Peyer's patch (tissue), 4 donors: ENCODE results near the gene MAN1A1. TPM values are rescaled to one million over a fixed set of nuclear protein-coding genes. Genes with fewer than 3 reads are reported as not detected.

Experiments used
- DNase-seq, 3 donors: peaks; one replicate each; pipeline ENCODE4 v3.0.0-alpha.2; 2017 to 2019
- H3K27ac ChIP-seq, 4 donors: fragments of 200-600 bp; sonication (generic); one replicate each; pipeline ENCODE4 v1.5.1; 2016 to 2019
- H3K27me3 ChIP-seq, 2 donors: fragments of 200-600 bp; sonication (generic); one replicate each; pipeline ENCODE4 v1.5.1; 2019
- H3K36me3 ChIP-seq, 3 donors: fragments of 200-600 bp; sonication (generic); one replicate each; pipeline ENCODE4 v1.5.1; 2016 to 2019
- H3K4me1 ChIP-seq, 4 donors: fragments of 200-600 bp; sonication (generic); one replicate each; pipeline ENCODE4 v1.5.1; 2016 to 2019
- H3K4me3 ChIP-seq, 4 donors: fragments of 200-600 bp; sonication (generic); 1 replicate in 3 of 4; 2 replicates in 1 of 4; pipeline ENCODE4 v1.5.1; 2016 to 2019; ENCODE audit warnings: mild to moderate bottlenecking in 1 of 4
- H3K9me3 ChIP-seq, 4 donors: fragments of 200-600 bp; sonication (generic); one replicate each; pipeline ENCODE4 v1.5.1; 2016 to 2019; ENCODE audit warnings: mild to moderate bottlenecking in 1 of 4
- POLR2A ChIP-seq, 2 donors: fragments of 450-650 bp; IDR thresholded peaks; one replicate each; pipeline ENCODE4 v1.5.1; 2017; ENCODE audit warnings: antibody characterized with exemption in 2 of 2, mild to moderate bottlenecking in 2 of 2, moderate library complexity in 2 of 2
- total RNA-seq, 4 donors: library from RNA; depleted of rRNA; stranded (reverse); fragments of >200 nt; gene quantifications; one replicate each; pipeline ENCODE4 v1.1.0, GENCODE V29; 2016
- TF ChIP-seq, protein P1 (sequence below), 6 experiments: fragments of 450-650 bp in 4 of 6; fragments of 200-600 bp in 2 of 6; sonication (generic) in 1 of 6; IDR thresholded peaks; one replicate each; pipeline ENCODE4 v1.5.1; 2017 to 2019; ENCODE audit warnings: antibody characterized with exemption in 6 of 6, mild to moderate bottlenecking in 3 of 6, moderate library complexity in 1 of 6

The MAN1A1 gene
- total RNA-seq, 4 donors from 2014 or later = 43.7 to 158 (median 103) TPM

DNA sequence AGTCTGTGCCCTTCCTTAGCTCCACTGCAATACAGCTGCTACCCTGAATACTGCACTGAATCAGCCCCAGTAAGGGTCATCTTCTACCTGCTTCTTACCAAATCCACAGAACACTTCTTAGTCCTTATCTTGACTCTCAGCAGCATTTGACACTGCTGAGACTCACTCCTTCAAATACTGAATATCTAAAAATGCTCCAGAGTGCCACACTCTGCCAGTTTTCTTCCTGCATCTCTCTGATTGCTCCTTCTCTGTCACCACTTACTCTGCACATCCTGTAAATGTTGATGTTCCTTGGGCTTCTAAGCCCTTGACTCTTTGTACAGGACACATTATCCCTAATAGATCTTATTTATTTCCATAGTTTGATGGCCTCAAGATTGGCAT, 19.8 kb downstream of the MAN1A1 start:
- H3K9me3 ChIP-seq = no peaks in the 10 kb centered on the region
- peaks cover 0 to 6% (median 2%) of the 10 kb centered on the region in 4 donors for H3K4me1 ChIP-seq
- peaks cover 0 to 28% (median 0%) of the 10 kb centered on the region in 3 donors for H3K36me3 ChIP-seq
- DNase-seq = no peak
- TF ChIP-seq POLR2A (IDR thresholded peaks at IDR 0.05) = no peak
- TF ChIP-seq, protein P1, sequence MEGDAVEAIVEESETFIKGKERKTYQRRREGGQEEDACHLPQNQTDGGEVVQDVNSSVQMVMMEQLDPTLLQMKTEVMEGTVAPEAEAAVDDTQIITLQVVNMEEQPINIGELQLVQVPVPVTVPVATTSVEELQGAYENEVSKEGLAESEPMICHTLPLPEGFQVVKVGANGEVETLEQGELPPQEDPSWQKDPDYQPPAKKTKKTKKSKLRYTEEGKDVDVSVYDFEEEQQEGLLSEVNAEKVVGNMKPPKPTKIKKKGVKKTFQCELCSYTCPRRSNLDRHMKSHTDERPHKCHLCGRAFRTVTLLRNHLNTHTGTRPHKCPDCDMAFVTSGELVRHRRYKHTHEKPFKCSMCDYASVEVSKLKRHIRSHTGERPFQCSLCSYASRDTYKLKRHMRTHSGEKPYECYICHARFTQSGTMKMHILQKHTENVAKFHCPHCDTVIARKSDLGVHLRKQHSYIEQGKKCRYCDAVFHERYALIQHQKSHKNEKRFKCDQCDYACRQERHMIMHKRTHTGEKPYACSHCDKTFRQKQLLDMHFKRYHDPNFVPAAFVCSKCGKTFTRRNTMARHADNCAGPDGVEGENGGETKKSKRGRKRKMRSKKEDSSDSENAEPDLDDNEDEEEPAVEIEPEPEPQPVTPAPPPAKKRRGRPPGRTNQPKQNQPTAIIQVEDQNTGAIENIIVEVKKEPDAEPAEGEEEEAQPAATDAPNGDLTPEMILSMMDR (IDR thresholded peaks at IDR 0.05) = no peak
- H3K27ac ChIP-seq = no peak overlapping the region
- no peaks in the 10 kb centered on the region for H3K27me3 ChIP-seq
- H3K4me3 ChIP-seq = no peak overlapping the region

DNA sequence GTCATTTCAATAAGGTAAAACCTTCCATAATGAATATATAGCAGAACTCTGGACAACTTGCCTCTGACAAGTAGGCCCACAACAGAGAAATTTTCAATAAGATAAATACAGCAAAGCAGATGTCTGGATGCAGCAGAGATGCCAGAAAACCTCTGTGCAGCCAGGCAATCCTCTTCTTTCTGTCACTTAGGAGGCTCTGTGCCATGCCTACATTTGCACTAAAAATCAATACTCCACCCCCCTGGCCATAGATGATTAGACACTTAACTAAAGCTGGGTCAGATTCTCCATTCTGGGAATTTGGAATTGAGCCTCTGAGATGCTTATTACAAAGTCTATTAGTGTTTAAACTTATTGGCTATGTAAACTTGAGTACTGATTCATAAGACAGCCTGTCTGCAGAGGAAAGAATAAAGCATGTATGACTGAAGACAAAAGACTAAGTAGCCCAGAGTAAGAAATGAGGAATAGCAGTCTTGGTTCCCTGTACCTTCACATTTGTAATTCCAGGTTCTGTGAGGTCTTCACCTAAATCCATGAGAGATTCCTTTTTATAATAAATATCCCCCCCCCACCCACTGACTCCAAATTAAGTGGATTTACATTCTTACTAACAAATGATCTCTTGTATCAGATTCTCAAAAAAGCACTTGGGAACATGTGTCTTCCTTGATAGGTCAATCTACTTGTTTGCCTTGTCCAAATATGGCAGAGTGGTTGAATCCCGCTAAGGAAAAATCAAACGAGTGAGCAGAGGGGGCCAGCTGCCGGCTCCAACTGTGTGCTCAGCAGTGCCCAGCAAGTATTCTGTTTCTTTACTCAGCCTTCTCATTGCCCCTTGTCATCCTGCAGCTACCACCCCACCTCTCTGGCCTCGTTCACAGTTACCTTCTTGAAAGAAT, 20.4 kb downstream of the MAN1A1 start:
- H3K36me3 ChIP-seq = peaks cover 0 to 28% (median 0%) of the 10 kb centered on the region in 3 donors
- H3K27me3 ChIP-seq = no peaks in the 10 kb centered on the region
- H3K27ac ChIP-seq = no peak overlapping the region
- no peaks in the 10 kb centered on the region for H3K9me3 ChIP-seq
- TF ChIP-seq, protein P1 (IDR thresholded peaks at IDR 0.05) = no peak
- TF ChIP-seq POLR2A (IDR thresholded peaks at IDR 0.05) = no peak
- no peak overlapping the region for H3K4me3 ChIP-seq
- peaks cover 0 to 2% (median 0%) of the 10 kb centered on the region in 4 donors for H3K4me1 ChIP-seq
- no peak for DNase-seq

DNA sequence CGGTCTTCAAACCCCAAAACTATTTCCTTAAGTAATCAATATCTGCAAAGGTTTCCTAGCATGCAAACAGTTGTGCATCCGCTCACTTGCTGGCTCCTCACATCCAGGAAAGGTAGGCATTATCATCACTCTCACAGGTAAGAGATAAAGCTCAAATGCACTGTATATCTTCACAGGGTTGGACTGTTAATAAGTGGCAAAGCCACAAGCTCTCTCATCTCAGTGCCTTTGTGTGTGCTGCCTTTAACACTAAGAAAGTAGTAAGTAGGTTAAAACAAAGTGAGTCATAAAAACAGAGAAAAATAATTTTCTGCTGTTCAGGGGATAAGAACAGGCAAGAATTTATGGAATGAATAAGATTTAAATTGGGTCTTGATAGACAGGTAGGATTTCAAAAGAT, 21.3 kb downstream of the MAN1A1 start:
- no peak overlapping the region for H3K4me3 ChIP-seq
- no peaks in the 10 kb centered on the region for H3K27me3 ChIP-seq
- no peaks in the 10 kb centered on the region for H3K9me3 ChIP-seq
- H3K27ac ChIP-seq = no peak overlapping the region
- peaks cover 0 to 28% (median 0%) of the 10 kb centered on the region in 3 donors for H3K36me3 ChIP-seq
- no peak for DNase-seq
- peaks cover 0 to 7% (median 0%) of the 10 kb centered on the region in 4 donors for H3K4me1 ChIP-seq
- TF ChIP-seq POLR2A (IDR thresholded peaks at IDR 0.05) = no peak
- TF ChIP-seq, protein P1 (IDR thresholded peaks at IDR 0.05) = no peak

- no peak overlapping the region for H3K4me3 ChIP-seq
- DNase-seq = no peak
- peaks cover 0 to 24% (median 0%) of the 10 kb centered on the region in 3 donors for H3K36me3 ChIP-seq
- peaks cover 0 to 8% (median 0%) of the 10 kb centered on the region in 4 donors for H3K4me1 ChIP-seq
- no peaks in the 10 kb centered on the region for H3K27me3 ChIP-seq
- H3K9me3 ChIP-seq = no peaks in the 10 kb centered on the region
- H3K27ac ChIP-seq = no peak overlapping the region
- no peak for TF ChIP-seq POLR2A (IDR thresholded peaks at IDR 0.05)
- TF ChIP-seq, protein P1 (IDR thresholded peaks at IDR 0.05) = no peak
Observed at GRCh38 chr6:119327810-119328209, 21.8 kb downstream of the MAN1A1 start.

- Histone ChIP-seq H3K27ac (no peak overlapping the region), H3K36me3 (peaks cover 0 to 24% (median 0%) of the 10 kb centered on the region in 3 donors), H3K27me3 (no peaks in the 10 kb centered on the region), H3K4me3 (no peak overlapping the region), H3K9me3 (no peaks in the 10 kb centered on the region), H3K4me1 (peaks cover 0 to 8% (median 0%) of the 10 kb centered on the region in 4 donors)
- TF ChIP-seq POLR2A (IDR thresholded peaks at IDR 0.05) = no peak
- TF ChIP-seq, protein P1 (IDR thresholded peaks at IDR 0.05) = no peak
- DNase-seq = no peak
Observed at GRCh38 chr6:119326291-119327005, 23.1 kb downstream of the MAN1A1 start.
